K562 (cell line): Measurements from ENCODE around the gene CBX3. TPM values are rescaled to one million over a fixed set of nuclear protein-coding genes. Genes with fewer than 3 reads are reported as not detected.

Experiments used
- ATAC-seq: fragments of 200-7000 bp; cut with Tn5 transposase; 3 replicates; pipeline ENCODE4 v1.9.1; 2020; ENCODE audit warnings: moderate library complexity
- BruUV-seq: library from RNA; stranded (reverse); fragments of 400-500 nt; replicated peaks from 2 replicates; lab custom pipeline; 2021; lab: Mats Ljungman, UMichigan
- CTCF ChIA-PET: fragments of 300-600 bp; formaldehyde crosslinking; extraction: SDS; loops from one replicate; lab custom pipeline; 2021; ENCODE audit warnings: low intra/inter-chr PET ratio; lab: Yijun Ruan, JAX
- POLR2A ChIA-PET: fragments of 300-600, 350-650 bp; sonication (Branson Sonifier 250); formaldehyde crosslinking; extraction: SDS; loops from one replicate; lab custom pipeline; 2021; ENCODE audit warnings: antibody characterized with exemption, inconsistent platforms; lab: Yijun Ruan, JAX
- DNase-seq, 4 experiments: peaks; one replicate each; pipeline versions ENCODE4 v3.0.0 to v3.0.0-alpha.2; 2011 to 2018; ENCODE audit warnings: low spot score in 3 of 4, mixed read lengths in 3 of 4; ENCODE audit errors: extremely low read depth in 1 of 4
- FAIRE-seq: peaks from 2 replicates; lab custom pipeline; 2011; peaks lifted over from hg19 to GRCh38; lab: Jason Lieb, UNC
- H2AFZ ChIP-seq: 2 replicates; pipeline ENCODE4 v1.6.0; 2011; ENCODE audit warnings: low read depth, low read length, control low read depth, inconsistent platforms
- H3K27ac ChIP-seq: fragments of 200-600 bp; 3 replicates; pipeline ENCODE4 v1.8.0; 2011; ENCODE audit warnings: low read depth, mild to moderate bottlenecking, control low read depth, inconsistent platforms, low read length, moderate library complexity, mixed read lengths; ENCODE audit errors: extremely low read depth
- H3K27me3 ChIP-seq, 2 experiments: fragments of 300-600 bp in 1 of 2; 2 replicates in 1 of 2; 3 replicates in 1 of 2; pipeline versions ENCODE4 v1.6.0 to v1.8.0; 2011; ENCODE audit warnings: inconsistent platforms in 2 of 2, low read length in 2 of 2, mild to moderate bottlenecking in 1 of 2, mixed read lengths in 1 of 2, moderate library complexity in 1 of 2; ENCODE audit not compliant: control insufficient read depth in 2 of 2, insufficient read depth in 2 of 2
- H3K36me3 ChIP-seq: fragments of 300-600 bp; 3 replicates; pipeline ENCODE4 v1.8.0; 2011; ENCODE audit warnings: mild to moderate bottlenecking, low read length, inconsistent platforms; ENCODE audit not compliant: control insufficient read depth, insufficient read depth
- H3K4me1 ChIP-seq, 2 experiments: fragments of 200-600 bp in 1 of 2; replicated peaks in 1 of 2; 2 replicates in 1 of 2; 3 replicates in 1 of 2; pipeline versions ENCODE4 v1.5.1 to v1.8.0; 2011; ENCODE audit warnings: inconsistent platforms in 2 of 2, low read length in 2 of 2, mild to moderate bottlenecking in 1 of 2, mixed read lengths in 1 of 2, moderate library complexity in 1 of 2; ENCODE audit not compliant: control insufficient read depth in 2 of 2, insufficient read depth in 2 of 2
- H3K4me2 ChIP-seq: 2 replicates; pipeline ENCODE4 v1.6.1; 2011; ENCODE audit warnings: low read length, control low read depth, inconsistent platforms, mixed read lengths; ENCODE audit not compliant: insufficient read depth
- H3K4me3 ChIP-seq: fragments of 200-600 bp; sonication (generic), shearing (Covaris generic); 2 replicates; pipeline ENCODE4 v1.5.1; 2016; ENCODE audit warnings: control low read depth, inconsistent platforms
- H3K79me2 ChIP-seq: fragments of 200-600 bp; 3 replicates; pipeline ENCODE4 v1.8.0; 2011; ENCODE audit warnings: low read length, inconsistent platforms; ENCODE audit not compliant: control insufficient read depth, insufficient read depth
- H3K9ac ChIP-seq, 2 experiments: 2 replicates each; pipeline versions ENCODE4 v1.6.0 to v1.6.1; 2011; ENCODE audit warnings: low read depth in 2 of 2, low read length in 2 of 2, control low read depth in 1 of 2, inconsistent platforms in 1 of 2, mild to moderate bottlenecking in 1 of 2, mixed read lengths in 1 of 2; ENCODE audit not compliant: insufficient read depth in 1 of 2
- H3K9me1 ChIP-seq: one replicate; pipeline ENCODE4 v1.6.0; 2011; ENCODE audit warnings: inconsistent platforms, mild to moderate bottlenecking, low read length, moderate library complexity; ENCODE audit not compliant: control insufficient read depth, insufficient read depth
- H3K9me3 ChIP-seq: replicated peaks from 2 replicates; pipeline ENCODE4 v1.5.1; 2011; ENCODE audit warnings: low read depth, low read length, inconsistent platforms; ENCODE audit not compliant: control insufficient read depth, insufficient read depth
- H4K20me1 ChIP-seq: replicated peaks from 2 replicates; pipeline ENCODE4 v1.6.1; 2011; ENCODE audit warnings: low read length, inconsistent platforms, mixed read lengths; ENCODE audit not compliant: control insufficient read depth, insufficient read depth
- ELF1 ChIP-seq: fragments of 200-800 bp; sonication (Bioruptor generic); IDR thresholded peaks from 2 replicates; pipeline ENCODE4 v1.6.1; 2016; ENCODE audit warnings: missing genetic modification characterization, missing compliant biosample characterization
- GABPB1 ChIP-seq: sonication (generic); formaldehyde crosslinking; IDR thresholded peaks from 2 replicates; pipeline ENCODE4 v1.8.0; 2022; ENCODE audit warnings: mild to moderate bottlenecking, missing genetic modification reagents
- ILF3 ChIP-seq: fragments of 450-650 bp; IDR thresholded peaks from 2 replicates; pipeline ENCODE4 v1.6.1; 2018; ENCODE audit warnings: antibody characterized with exemption, mild to moderate bottlenecking, moderate library complexity, borderline replicate concordance
- PML ChIP-seq: IDR thresholded peaks from 2 replicates; pipeline ENCODE4 v1.6.1; 2012; ENCODE audit warnings: low read length, inconsistent platforms
- ZNF146 ChIP-seq: IDR thresholded peaks from one replicate; pipeline ENCODE4 v1.6.1; 2018; ENCODE audit warnings: missing compliant biosample characterization; ENCODE audit not compliant: unreplicated experiment
- ZNF175 ChIP-seq: fragments of 200-800 bp; sonication (Bioruptor generic); IDR thresholded peaks from 2 replicates; pipeline ENCODE4 v1.6.1; 2016; ENCODE audit warnings: low read depth, mild to moderate bottlenecking, missing genetic modification characterization, missing compliant biosample characterization
- WGBS: fragments of 100-300 bp; shearing (Covaris generic); methylation state at CpG from one replicate; pipeline ENCODE4 v1.1.6; 2016; ENCODE audit warnings: low coverage, mixed read lengths; ENCODE audit not compliant: insufficient coverage; ENCODE audit errors: missing lambda C conversion rate; 5-methylcytosine and 5-hydroxymethylcytosine counted together
- in situ Hi-C: fragments of 300-500 bp; cut with MboI; formaldehyde crosslinking; loops from 4 replicates; pipeline ENCODE4 v1.15.0; 2018; ENCODE audit warnings: inconsistent platforms, mixed read lengths
- intact Hi-C: fragments of 100-400 bp; cut with micrococcal nuclease; formaldehyde crosslinking; loops from 2 replicates; pipeline ENCODE4 v1.14.2; 2022
- polyA plus RNA-seq, 8 experiments: library from polyadenylated mRNA; depleted of rRNA in 4 of 8; stranded (reverse) in 5 of 8; unstranded in 3 of 8; fragments of >200 nt; fragmentation: Nextera tagmentation in 2 of 8; fragmentation: Illumina TruSeq in 1 of 8; extraction: Ambion mirVana in 2 of 8; extraction: Trizol in 1 of 8; gene quantifications; 2 replicates each; pipeline versions ENCODE4 v1.2.1 to v1.2.3, GENCODE V29; 2011 to 2014; ENCODE audit warnings: inconsistent platforms in 1 of 8, missing spikeins in 1 of 8
- total RNA-seq, 7 experiments: library from RNA; depleted of rRNA in 6 of 7; stranded (reverse); fragments of >200 nt in 6 of 7; fragmentation: Illumina TruSeq in 2 of 7; extraction: Trizol in 2 of 7; gene quantifications; 2 replicates each; pipeline versions ENCODE4 v1.2.1 to v1.2.3, GENCODE V29; 2011 to 2021; ENCODE audit warnings: low replicate concordance in 1 of 7
- TF ChIP-seq, protein P1 (sequence below): fragments of 450-650 bp; formaldehyde crosslinking; IDR thresholded peaks from 2 replicates; pipeline ENCODE4 v1.4.0; 2022; ENCODE audit warnings: missing genetic modification characterization
- TF ChIP-seq, protein P2 (sequence below): sonication (generic); formaldehyde crosslinking; IDR thresholded peaks from 2 replicates; pipeline ENCODE4 v1.8.0; 2022; ENCODE audit warnings: missing genetic modification reagents, mild to moderate bottlenecking, moderate library complexity, borderline replicate concordance
- TF ChIP-seq, protein P3 (sequence below): fragments of 450-650 bp; formaldehyde crosslinking; conservative IDR thresholded peaks from 2 replicates; pipeline ENCODE4 v1.4.0; 2022; ENCODE audit warnings: mild to moderate bottlenecking, missing genetic modification characterization

CBX3 gene
- total and polyA plus RNA-seq, 9 of the 15 experiments (the other 6 are each of a cell fraction or from before 2014, with no cell fraction given): 198 to 413 (median 328) TPM

DNA sequence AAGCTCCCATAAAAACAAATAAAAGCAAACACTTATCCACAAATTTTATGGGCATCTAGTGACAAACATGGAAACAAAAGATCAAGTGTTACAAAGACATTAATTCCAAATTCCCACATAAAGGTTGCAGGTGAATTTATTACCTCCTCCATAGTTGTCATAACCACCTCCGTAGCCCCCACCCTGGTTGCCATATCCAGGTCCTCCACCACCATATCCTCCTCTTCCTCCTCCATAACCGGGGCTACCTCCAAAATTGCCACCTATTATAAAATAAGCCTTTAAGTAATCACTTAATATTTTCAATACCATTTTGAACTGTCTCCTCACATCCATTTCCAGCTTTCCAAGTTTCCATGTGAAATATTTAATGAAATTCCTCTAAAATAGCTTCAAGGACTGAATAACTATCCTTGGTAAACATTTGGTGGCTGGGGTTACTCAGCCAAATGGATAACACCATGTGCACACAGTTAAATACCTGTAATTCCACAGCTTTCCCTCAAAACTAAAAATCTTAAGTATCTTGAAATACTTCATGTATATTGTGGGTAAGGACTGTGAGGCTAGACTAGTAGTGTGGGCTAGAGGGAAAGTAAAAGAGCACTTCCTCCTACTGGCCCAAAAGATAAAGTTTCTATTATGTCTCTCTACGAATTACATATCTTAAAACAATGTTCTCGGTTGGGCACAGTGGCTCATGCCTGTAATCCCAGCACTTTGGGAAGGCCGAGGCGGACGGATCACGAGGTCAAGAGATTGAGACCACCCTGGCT, 7.9 kb upstream of the CBX3 start:
- POLR2A ChIA-PET: interaction anchor here (0.6 to 3.5 kb wide), 9 partner anchors 8 to 360 kb away, joined by 3 to 17 read pairs (median 3); no protein-coding TSS in a partner anchor
- CTCF ChIA-PET: no interaction called here
- no peaks in the 10 kb centered on the region for H3K27me3 ChIP-seq
- peak overlapping the region; percentile 32; the same call in 1 of the 3 replicates for H3K27ac ChIP-seq
- no peak overlapping the region for H3K9ac ChIP-seq
- intact Hi-C loops (no loop called here), in situ Hi-C loops (no loop called here)
- H3K9me3 ChIP-seq: no peaks in the 10 kb centered on the region
- no peak for FAIRE-seq
- peaks cover 56% of the 10 kb centered on the region for H4K20me1 ChIP-seq
- H3K79me2 ChIP-seq: peaks cover 76% of the 10 kb centered on the region
- 80% methylated on average over 8 of the region's 8 CpGs for WGBS
- no peak overlapping the region for H2AFZ ChIP-seq
- no peak for DNase-seq
- no peak overlapping the region for H3K4me2 ChIP-seq
- H3K36me3 ChIP-seq: peaks cover 99% of the 10 kb centered on the region
- H3K4me1 ChIP-seq: peaks cover 3 to 30% of the 10 kb centered on the region in 2 experiments; a peak in 3 of 5 replicates
- H3K9me1 ChIP-seq: no peaks in the 10 kb centered on the region
- ATAC-seq: peak; percentile 1; the same call in 1 of the 3 replicates
- H3K4me3 ChIP-seq: no peak overlapping the region
- TF ChIP-seq ZNF146 (CRISPR knock-in tag) (no peak), GABPB1 (CRISPR knock-in tag) (0 out of 2 replicates have a peak, but pooled peaks have one; percentile 35), ZNF175 (CRISPR knock-in tag) (no peak), PML (0 out of 2 replicates have a peak, but pooled peaks have one; percentile 9), ILF3 (0 out of 2 replicates have a peak, but pooled peaks have one; percentile 41), ELF1 (tag) (0 out of 2 replicates have a peak, but pooled peaks have one; percentile 5)
- TF ChIP-seq, protein P1, sequence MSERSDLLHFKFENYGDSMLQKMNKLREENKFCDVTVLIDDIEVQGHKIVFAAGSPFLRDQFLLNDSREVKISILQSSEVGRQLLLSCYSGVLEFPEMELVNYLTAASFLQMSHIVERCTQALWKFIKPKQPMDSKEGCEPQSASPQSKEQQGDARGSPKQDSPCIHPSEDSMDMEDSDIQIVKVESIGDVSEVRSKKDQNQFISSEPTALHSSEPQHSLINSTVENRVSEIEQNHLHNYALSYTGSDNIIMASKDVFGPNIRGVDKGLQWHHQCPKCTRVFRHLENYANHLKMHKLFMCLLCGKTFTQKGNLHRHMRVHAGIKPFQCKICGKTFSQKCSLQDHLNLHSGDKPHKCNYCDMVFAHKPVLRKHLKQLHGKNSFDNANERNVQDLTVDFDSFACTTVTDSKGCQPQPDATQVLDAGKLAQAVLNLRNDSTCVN (CRISPR knock-in tag): no peak
- TF ChIP-seq, protein P2, sequence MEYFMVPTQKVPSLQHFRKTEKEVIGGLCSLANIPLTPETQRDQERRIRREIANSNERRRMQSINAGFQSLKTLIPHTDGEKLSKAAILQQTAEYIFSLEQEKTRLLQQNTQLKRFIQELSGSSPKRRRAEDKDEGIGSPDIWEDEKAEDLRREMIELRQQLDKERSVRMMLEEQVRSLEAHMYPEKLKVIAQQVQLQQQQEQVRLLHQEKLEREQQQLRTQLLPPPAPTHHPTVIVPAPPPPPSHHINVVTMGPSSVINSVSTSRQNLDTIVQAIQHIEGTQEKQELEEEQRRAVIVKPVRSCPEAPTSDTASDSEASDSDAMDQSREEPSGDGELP: 0 out of 2 replicates have a peak, but pooled peaks have one; percentile 10
- TF ChIP-seq, protein P3, sequence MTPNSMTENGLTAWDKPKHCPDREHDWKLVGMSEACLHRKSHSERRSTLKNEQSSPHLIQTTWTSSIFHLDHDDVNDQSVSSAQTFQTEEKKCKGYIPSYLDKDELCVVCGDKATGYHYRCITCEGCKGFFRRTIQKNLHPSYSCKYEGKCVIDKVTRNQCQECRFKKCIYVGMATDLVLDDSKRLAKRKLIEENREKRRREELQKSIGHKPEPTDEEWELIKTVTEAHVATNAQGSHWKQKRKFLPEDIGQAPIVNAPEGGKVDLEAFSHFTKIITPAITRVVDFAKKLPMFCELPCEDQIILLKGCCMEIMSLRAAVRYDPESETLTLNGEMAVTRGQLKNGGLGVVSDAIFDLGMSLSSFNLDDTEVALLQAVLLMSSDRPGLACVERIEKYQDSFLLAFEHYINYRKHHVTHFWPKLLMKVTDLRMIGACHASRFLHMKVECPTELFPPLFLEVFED (CRISPR knock-in tag): 0 out of 2 replicates have a peak, but pooled peaks have one; percentile 12
- no TSS peak for BruUV-seq
